Right renal pelvis (tissue), 4 donors: ENCODE data around the gene COLQ. TPM values are rescaled to one million over a fixed set of nuclear protein-coding genes. Genes with fewer than 3 reads are reported as not detected.
"Not testable (repeated sequence)": the region's sequence is repeated elsewhere in the genome, so short reads cannot be mapped to it uniquely, and the experiment has no call there.

ENCODE experiments used
- DNase-seq, 4 donors: peaks; one replicate each; pipeline ENCODE4 v3.0.0-alpha.2; 2013; ENCODE audit warnings: low read depth in 4 of 4, low spot score in 3 of 4, missing footprints in 1 of 4
- polyA plus RNA-seq, 4 donors: library from polyadenylated mRNA; unstranded; fragments of 120-200 nt; gene quantifications; one replicate each; pipeline ENCODE4 v1.2.1, GENCODE V29; 2013; ENCODE audit not compliant: insufficient read length in 4 of 4

COLQ gene
- 1 to 10 TPM; 4.3 to 6.3 (median 4.8) TPM for polyA plus RNA-seq

- DNase-seq: no peak
Observed at GRCh38 chr3:15521573-15521965, at the start of gene COLQ. Gene COLQ, minus strand, starts transcription at chr3:15521706. Its CDS starts 81 bp downstream, at chr3:15521625.

GRCh38 chr3:15563190-15563589, 41.7 kb upstream of the COLQ start:
- DNase-seq: no peak

DNA sequence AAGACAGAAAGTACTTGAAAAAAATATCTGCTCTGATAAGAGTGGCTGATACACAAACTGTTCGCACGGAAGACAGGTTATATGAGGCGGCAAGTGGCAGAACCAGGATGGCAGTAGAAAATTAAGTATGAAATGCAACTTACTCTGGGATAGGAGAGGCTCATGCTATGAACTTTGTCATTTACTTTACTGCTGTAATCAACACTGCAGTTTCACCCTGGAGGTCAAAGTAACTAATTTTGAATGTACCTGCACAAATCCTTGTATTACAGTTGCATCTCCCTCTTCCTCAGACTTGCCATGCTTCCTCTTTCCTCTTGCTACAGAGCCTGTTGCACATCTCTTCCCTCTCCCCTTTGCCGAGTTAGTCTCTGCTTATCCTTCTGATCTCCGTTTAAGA, 41.1 kb upstream of the COLQ start:
- no peak for DNase-seq

GRCh38 chr3:15558581-15558980, 37.1 kb upstream of the COLQ start:
- DNase-seq: no peak

GRCh38 chr3:15557511-15557946, 36.0 kb upstream of the COLQ start:
- DNase-seq: peak; percentile 18 to 49 (median 34)

DNA sequence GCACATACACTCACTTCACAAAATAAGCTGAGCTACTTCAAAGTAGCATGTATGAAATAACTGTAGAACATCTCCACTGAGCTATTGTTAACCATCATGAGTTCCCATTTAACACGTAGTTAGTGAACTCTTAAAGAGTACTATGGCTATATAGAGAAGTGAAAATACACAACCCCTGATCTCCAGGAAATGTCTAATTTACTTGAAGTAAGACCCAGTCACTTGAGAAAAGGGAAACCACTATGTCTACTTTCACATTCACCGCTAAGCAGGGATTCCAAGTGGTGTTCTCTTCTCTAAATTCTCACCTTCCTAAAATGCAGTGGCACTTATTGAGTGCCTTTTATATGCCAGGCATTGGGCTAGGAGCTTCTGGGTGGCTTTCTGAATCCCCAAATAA, 35.0 kb upstream of the COLQ start:
- DNase-seq: no peak

DNA sequence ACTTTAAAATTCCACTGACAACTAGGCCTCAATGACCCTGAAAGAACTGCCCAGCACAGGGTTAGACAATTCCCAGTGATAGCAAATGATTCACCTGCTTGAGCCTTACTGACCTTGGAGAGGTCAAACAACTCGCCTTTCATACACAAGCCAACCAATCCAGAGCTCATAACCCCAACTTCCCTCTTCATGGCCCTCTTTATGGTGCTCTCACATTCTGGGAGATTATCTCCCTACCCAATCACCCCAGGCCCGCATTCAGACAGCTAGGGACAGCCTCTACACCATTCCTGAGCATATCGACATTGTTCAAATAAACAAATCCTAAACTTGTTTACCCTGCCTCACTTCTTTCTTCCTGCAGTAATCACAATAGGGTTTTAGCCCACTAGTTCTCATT, 32.2 kb upstream of the COLQ start:
- no peak for DNase-seq

DNA sequence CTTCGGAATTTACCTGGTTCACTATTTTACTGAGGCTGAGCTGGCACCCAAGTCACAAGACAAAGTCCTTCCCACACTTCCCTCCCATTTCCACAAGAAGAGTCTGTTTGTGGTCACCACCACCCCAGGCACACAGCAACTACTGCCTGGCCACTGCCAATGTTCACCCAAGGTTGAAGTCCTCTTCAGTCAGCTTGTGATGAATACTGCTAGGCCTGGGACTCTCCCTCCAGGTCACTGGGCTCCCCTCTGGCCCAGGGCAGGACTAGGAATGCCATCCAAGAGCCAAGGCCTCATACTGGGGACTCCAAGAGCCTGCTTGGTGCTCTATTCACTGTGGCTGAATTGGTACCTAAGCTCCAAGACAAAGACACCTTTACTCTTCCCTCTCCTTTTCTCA, 30.4 kb upstream of the COLQ start:
- DNase-seq: no peak

DNA sequence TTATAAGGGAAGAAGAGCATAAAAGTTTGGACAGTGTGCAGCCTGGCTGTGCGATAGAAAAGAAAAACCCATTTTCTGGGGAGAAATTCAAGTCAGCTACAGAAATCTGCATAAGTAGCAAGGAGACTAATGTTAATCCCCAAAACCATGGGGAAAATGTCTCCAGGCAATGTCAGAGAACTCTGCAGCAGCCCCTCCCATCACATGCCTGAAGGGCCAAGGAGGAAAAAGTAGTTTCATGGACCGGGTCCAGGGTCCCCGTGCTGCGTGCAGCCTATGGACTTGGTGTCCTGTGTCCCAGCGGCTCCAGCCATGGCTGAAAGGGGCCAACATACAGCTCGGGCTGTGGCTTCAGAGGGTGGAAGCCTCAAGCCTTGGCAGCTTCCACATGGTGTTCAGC, 28.3 kb upstream of the COLQ start:
- DNase-seq: no peak

DNA sequence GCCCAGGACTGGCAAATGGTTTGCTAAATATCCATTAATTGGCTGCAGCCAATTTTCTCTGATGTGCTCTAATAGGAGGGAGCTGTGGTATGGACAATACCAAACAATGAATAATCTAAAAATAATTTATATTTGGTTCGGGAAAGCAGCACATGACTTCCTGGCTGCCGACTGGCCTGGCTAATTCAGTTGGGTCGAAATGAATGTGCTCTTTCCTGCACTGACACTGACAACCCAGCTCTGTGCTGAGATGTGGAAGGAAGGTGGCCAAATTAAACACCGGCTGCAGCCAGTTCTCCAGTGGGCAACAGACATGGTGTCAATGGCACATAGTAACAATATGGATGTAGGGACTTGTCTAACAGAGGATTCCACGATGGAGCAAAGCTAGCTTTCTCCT, 21.1 kb upstream of the COLQ start:
- DNase-seq: no peak

DNA sequence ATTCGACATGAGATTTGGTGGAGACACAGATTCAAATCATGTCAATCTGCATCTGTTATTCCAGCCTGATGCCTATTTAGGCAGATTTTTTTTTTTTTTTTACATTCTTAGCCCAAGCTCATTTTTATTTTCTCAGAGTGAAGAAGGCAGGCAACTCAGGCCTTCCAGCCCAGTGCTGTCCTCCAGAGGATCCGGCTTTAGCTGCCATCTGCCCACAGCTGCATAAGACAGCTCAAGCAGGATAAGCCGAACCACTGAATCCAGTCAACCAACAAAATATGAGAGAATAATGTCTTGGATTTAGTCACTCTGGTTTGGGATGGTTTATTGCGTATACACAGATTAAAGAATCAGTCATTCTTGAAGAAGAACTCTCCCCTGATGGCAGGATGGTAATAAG, 19.9 kb upstream of the COLQ start:
- no peak for DNase-seq

- DNase-seq: no peak
Observed at GRCh38 chr3:15539066-15539465, 17.6 kb upstream of the COLQ start.

DNA sequence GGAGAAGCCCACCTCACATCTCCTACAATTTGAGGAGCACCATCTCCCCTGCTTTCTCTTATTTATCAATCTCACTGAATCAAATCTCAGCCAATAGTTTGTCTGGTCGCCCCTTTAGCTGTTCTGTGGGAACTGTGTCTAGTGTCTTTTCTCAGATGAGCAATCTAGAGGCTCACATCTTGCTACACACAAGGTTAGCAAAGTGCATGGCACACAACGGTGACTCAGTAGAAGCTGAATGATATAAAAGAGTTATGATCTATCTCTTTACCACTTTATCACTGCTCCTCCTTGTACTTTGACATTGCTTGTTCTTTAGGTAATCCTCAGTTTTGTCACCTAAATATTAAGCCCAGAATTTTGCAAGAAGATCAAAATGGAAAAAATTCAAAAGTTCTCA, 16.8 kb upstream of the COLQ start:
- no peak for DNase-seq

DNA sequence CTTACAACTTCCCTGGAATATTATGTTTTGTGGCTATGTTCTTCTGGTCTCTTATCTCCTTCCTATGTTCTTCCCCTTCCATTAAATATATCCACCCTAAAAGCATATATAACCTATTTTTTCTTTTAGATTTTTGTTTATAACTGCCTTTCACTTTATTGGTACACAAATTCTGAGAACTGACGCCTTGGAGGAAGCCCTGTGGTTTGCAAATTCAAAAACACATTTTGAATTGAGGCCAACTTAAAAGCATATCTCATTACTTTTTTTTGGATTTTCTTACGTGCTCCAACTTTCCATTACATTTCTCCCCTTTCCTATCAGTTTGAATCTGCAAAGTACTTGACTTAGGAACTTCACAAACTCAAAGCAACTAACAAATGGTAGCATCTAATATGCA, 15.3 kb upstream of the COLQ start:
- no peak for DNase-seq

GRCh38 chr3:15535732-15536131, 14.2 kb upstream of the COLQ start:
- DNase-seq: no peak

- not testable (repeated sequence) for DNase-seq
Observed at GRCh38 chr3:15532614-15533013, 11.1 kb upstream of the COLQ start.

GRCh38 chr3:15531346-15531745, 9.8 kb upstream of the COLQ start:
- DNase-seq: no peak

DNA sequence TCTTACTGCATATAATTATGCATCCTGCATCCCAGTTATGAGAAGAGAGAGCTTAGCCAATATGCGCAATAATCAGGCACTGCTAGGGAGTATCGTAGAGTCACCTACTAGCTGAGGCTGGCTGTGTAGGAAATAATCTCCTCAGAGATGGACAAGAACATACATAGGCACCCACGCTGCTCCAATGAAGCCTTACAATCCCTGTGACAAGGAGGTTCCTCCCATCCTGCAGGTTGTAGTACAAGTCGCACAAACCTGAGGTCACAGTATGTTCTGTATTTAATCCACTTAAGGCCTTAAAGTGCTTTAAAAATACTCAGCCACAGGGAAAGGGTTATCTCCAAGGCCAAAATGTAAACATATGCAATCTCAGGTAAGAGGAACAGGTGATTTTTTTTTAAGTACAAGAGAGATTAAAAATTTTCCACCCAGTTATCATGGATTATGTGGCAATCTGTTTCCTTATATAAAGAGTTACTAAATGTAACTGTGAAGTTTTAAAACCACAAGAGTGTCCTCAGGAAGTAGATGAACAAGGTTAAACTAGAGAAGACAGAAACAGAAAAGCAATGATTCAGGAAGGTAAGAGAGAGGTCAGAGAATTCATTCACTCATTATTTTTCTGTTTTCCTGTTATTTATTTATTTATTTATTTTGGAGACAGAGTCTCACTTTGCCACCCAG, 7.5 kb upstream of the COLQ start:
- DNase-seq: no peak

- DNase-seq: no peak
Observed at GRCh38 chr3:15527031-15527459, 5.5 kb upstream of the COLQ start.

DNA sequence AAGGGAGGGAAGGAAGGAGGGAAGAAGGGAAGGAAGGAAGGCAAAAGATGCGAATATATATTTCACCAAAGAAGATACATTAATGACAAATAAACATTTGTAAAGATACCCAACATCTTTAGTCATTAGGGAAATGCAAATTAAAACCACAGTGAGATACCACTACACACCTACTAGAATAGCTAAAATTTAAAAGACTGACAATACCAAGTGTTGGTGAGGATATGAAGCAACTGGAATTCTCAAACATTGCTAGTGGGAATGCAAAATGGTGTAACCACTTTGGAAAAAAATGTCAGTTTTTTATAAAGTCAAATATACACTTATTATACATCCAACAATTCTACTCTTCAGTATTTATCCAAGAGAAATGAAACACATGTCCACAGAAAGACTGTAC, 4.3 kb upstream of the COLQ start:
- DNase-seq: no peak

GRCh38 chr3:15523660-15524417, 2.3 kb upstream of the COLQ start:
- no peak for DNase-seq

DNA sequence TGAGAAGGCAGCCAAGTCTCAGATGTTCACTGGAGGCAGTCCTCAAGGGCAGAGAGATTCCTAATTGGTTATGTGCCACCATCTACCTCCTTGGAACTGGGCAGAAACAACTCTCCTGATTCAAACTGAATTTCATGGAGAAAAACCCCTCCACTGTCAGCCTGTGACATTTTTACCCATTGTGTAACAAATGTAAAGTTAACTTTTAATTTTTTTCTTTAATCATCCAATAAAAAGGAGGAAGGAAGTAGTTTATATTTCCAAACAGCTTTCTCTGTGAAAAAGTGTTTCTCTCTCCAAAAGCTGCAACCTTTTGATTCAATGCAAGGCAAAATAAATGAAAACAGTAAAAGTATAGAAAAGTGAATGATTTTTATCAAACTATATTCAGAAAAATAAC, 510 bp upstream of the COLQ start:
- no peak for DNase-seq
